Nephron (organoid): ENCODE data around the gene ETAA1.
A peak's percentile ranks its signal among the peaks of the same experiment; 100 is the strongest.

ENCODE experiments used
- H3K27ac Mint-ChIP-seq, 3 experiments: 2 replicates each; pipeline ENCODE4 v1.8.0; 2020; ENCODE audit warnings: mixed read lengths in 3 of 3, mild to moderate bottlenecking in 2 of 3, moderate library complexity in 1 of 3
- H3K27me3 Mint-ChIP-seq: 2 replicates; pipeline ENCODE4 v1.8.0; 2021; ENCODE audit warnings: low read depth, mild to moderate bottlenecking, moderate library complexity, mixed read lengths
- H3K36me3 Mint-ChIP-seq: 2 replicates; pipeline ENCODE4 v1.8.0; 2020; ENCODE audit warnings: low read depth, mixed read lengths
- H3K4me1 Mint-ChIP-seq: 2 replicates; pipeline ENCODE4 v1.8.0; 2020; ENCODE audit warnings: mixed read lengths
- H3K4me3 Mint-ChIP-seq, 3 experiments: 2 replicates each; pipeline ENCODE4 v1.8.0; 2020; ENCODE audit warnings: mild to moderate bottlenecking in 3 of 3, mixed read lengths in 3 of 3, moderate library complexity in 2 of 3
- H3K9me3 Mint-ChIP-seq: 2 replicates; pipeline ENCODE4 v1.8.0; 2020; ENCODE audit warnings: mixed read lengths
- TF ChIP-seq, protein P1 (sequence below), 3 experiments: fragments of 200-600 bp; sonication (generic); IDR thresholded peaks; one replicate each; pipeline ENCODE4 v1.5.0; 2021; ENCODE audit warnings: antibody characterized with exemption in 3 of 3; ENCODE audit not compliant: unreplicated experiment in 3 of 3

The ETAA1 gene

DNA sequence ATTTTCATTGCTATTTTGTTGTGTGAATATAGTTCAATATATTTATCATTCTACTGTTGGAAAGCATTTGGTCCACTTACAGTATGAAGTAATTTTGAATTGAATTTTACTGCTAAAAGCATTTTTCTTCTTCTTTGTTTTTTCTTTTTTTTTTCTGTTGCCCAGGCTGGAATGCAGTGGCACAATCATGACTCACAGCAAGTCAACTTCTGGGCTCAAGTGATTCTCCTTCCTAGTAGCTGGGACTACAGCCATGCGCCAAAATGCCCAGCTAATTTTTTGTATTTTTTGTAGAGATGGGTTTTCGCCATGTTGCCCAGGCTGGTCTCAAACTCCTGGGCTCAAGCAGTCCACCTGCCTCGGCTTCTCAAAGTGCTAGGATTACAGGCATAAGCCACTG lies 2.4 kb upstream of the ETAA1 start:
- Mint-ChIP-seq H3K36me3 (peaks cover under 1% of the 10 kb centered on the region), H3K27me3 (no peaks in the 10 kb centered on the region), H3K9me3 (no peaks in the 10 kb centered on the region), H3K27ac (peak overlapping the region in 1 of 3 experiments; percentile 0), H3K4me3 (no peak overlapping the region), H3K4me1 (peaks cover 12% of the 10 kb centered on the region)
- TF ChIP-seq, protein P1, sequence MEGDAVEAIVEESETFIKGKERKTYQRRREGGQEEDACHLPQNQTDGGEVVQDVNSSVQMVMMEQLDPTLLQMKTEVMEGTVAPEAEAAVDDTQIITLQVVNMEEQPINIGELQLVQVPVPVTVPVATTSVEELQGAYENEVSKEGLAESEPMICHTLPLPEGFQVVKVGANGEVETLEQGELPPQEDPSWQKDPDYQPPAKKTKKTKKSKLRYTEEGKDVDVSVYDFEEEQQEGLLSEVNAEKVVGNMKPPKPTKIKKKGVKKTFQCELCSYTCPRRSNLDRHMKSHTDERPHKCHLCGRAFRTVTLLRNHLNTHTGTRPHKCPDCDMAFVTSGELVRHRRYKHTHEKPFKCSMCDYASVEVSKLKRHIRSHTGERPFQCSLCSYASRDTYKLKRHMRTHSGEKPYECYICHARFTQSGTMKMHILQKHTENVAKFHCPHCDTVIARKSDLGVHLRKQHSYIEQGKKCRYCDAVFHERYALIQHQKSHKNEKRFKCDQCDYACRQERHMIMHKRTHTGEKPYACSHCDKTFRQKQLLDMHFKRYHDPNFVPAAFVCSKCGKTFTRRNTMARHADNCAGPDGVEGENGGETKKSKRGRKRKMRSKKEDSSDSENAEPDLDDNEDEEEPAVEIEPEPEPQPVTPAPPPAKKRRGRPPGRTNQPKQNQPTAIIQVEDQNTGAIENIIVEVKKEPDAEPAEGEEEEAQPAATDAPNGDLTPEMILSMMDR (IDR thresholded peaks at IDR 0.05; ENCODE audit: unreplicated experiment in 3 of 3): no peak

DNA sequence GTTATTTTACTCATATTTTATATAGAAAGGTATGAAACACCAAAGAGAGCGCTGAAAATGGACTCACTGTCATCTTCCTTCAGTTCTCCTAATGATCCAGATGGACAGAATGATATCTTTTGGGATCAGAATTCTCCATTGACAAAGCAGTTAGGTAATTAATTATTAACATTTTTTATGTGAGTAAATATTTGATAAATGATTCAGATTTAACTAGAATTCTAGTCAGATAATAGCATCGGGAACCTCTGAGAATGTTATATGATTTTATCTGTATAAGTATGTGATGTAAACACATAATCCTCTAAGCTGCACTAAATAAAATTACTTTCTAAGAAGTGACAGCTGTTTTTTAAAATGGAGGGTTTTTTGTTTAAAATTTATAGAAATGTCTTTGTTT lies 2.0 kb downstream of the ETAA1 start:
- H3K27me3 Mint-ChIP-seq: no peaks in the 10 kb centered on the region
- H3K4me1 Mint-ChIP-seq: peaks cover 23% of the 10 kb centered on the region
- H3K4me3 Mint-ChIP-seq: peak overlapping the region; percentile 54 to 100 (median 98)
- H3K9me3 Mint-ChIP-seq: no peaks in the 10 kb centered on the region
- TF ChIP-seq, protein P1 (IDR thresholded peaks at IDR 0.05; ENCODE audit: unreplicated experiment in 3 of 3): no peak
- peak overlapping the region; percentile 25 to 99 (median 99) for H3K27ac Mint-ChIP-seq
- peaks cover 21% of the 10 kb centered on the region for H3K36me3 Mint-ChIP-seq

DNA sequence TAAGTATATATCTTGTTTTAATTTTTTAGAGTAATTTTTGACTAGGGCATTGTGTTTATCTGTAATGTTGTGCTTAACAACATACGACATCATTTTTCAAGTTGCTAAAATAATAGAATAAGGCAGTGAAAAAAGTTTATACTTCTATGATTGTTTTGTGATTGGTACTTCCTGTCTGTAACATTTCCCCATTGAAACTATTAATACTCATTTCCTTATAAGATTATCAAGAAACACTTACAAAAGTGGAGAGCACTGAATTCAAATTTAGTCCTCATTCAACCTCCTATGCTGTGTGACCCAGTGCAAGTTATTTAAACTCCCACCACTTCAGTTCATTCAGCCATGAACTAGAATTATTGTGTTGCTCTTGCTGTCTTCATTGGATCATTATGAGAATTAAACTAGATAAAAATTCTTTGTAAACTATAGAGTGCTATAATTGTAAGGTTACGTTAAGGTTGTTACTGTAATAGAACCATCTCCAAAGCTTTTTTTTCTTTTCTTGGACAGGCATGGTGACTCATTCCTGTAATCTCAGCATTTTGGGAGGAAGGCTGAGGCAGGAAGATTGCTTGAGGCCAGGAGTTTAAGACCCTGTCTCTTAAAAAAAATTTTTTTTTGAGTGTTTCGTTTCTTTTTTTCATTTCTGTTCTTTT lies 2.8 kb downstream of the ETAA1 start:
- Mint-ChIP-seq H3K36me3 (peaks cover 29% of the 10 kb centered on the region), H3K4me3 (peak overlapping the region; percentile 45 to 77 (median 59)), H3K9me3 (no peaks in the 10 kb centered on the region), H3K27ac (peak overlapping the region; percentile 57 to 80 (median 65)), H3K4me1 (peaks cover 23% of the 10 kb centered on the region), H3K27me3 (no peaks in the 10 kb centered on the region)
- TF ChIP-seq, protein P1 (IDR thresholded peaks at IDR 0.05; ENCODE audit: unreplicated experiment in 3 of 3): no peak

- Mint-ChIP-seq H3K9me3 (no peaks in the 10 kb centered on the region), H3K4me3 (peak overlapping the region in 2 of 3 experiments; percentile 3 to 45), H3K36me3 (peaks cover 37% of the 10 kb centered on the region), H3K27me3 (no peaks in the 10 kb centered on the region), H3K4me1 (peaks cover 23% of the 10 kb centered on the region), H3K27ac (peak overlapping the region in 2 of 3 experiments; percentile 45 to 65)
- TF ChIP-seq, protein P1 (IDR thresholded peaks at IDR 0.05; ENCODE audit: unreplicated experiment in 3 of 3): no peak
Measured at GRCh38 chr2:67400560-67401485, 3.7 kb downstream of the ETAA1 start.

DNA sequence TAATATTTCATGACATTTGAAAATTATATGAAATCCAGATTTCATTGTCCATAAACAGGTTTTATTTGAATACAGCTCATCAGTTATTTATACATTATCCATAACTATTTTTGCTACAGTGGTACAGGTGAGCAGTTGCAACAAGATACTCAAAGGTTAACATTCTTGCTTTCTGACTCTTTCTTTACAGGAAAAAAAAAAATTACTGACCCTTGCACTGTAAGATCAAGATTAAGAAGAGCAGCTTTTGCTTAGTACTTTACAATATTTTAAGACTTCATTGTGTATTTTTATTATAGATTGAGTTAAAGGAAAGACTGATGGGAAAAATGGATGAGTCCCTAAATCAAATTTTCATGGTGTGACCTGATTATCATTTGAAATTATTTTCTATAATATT lies 11.2 kb downstream of the ETAA1 start:
- peaks cover 14% of the 10 kb centered on the region for H3K4me1 Mint-ChIP-seq
- H3K27me3 Mint-ChIP-seq: no peaks in the 10 kb centered on the region
- no peak overlapping the region for H3K27ac Mint-ChIP-seq
- H3K4me3 Mint-ChIP-seq: no peak overlapping the region
- H3K36me3 Mint-ChIP-seq: peaks cover 64% of the 10 kb centered on the region
- TF ChIP-seq, protein P1 (IDR thresholded peaks at IDR 0.05; ENCODE audit: unreplicated experiment in 3 of 3): no peak
- H3K9me3 Mint-ChIP-seq: no peaks in the 10 kb centered on the region
